H1 (cell line): ENCODE measurements around the gene DGCR8. TPM values are rescaled to one million over a fixed set of nuclear protein-coding genes. Genes with fewer than 3 reads are reported as not detected.

Source experiments
- CTCF ChIA-PET: fragments of 300-600 bp; sonication (Branson Sonifier 250); formaldehyde crosslinking; loops from one replicate; lab custom pipeline; 2021; ENCODE audit not compliant: partially characterized antibody; lab: Charles Lee
- POLR2A ChIA-PET: fragments of 300-600 bp; sonication (Branson Sonifier 250); formaldehyde crosslinking; loops from one replicate; lab custom pipeline; 2021; ENCODE audit warnings: inconsistent platforms; ENCODE audit not compliant: partially characterized antibody; lab: Charles Lee
- DNase-seq, 2 experiments: peaks; one replicate each; pipeline versions ENCODE4 v3.0.0 to v3.0.0-alpha.2; 2010 to 2022; ENCODE audit warnings: low spot score in 2 of 2, low read depth in 1 of 2, mixed read lengths in 1 of 2
- FAIRE-seq: peaks from 2 replicates; lab custom pipeline; 2011; peaks lifted over from hg19 to GRCh38; lab: Jason Lieb, UNC
- H2AFZ ChIP-seq: 2 replicates; pipeline ENCODE4 v1.8.1; 2012; ENCODE audit warnings: low read length, inconsistent platforms
- H2AK5ac ChIP-seq: 2 replicates; pipeline ENCODE4 v1.6.1; 2013; ENCODE audit warnings: low read depth, low read length
- H2BK120ac ChIP-seq: replicated peaks from 2 replicates; pipeline ENCODE3; 2013; ENCODE audit warnings: low read depth, low read length, inconsistent platforms
- H2BK12ac ChIP-seq: 2 replicates; pipeline ENCODE4 v1.6.1; 2013; ENCODE audit warnings: low read depth, low read length
- H2BK15ac ChIP-seq: 2 replicates; pipeline ENCODE4 v1.6.1; 2013; ENCODE audit warnings: low read length
- H2BK20ac ChIP-seq: 2 replicates; pipeline ENCODE4 v1.6.1; 2013; ENCODE audit warnings: low read length
- H2BK5ac ChIP-seq: 2 replicates; pipeline ENCODE4 v1.6.1; 2013; ENCODE audit warnings: low read depth, low read length
- H3K14ac ChIP-seq: 2 replicates; pipeline ENCODE4 v1.6.1; 2013; ENCODE audit warnings: inconsistent platforms; ENCODE audit not compliant: insufficient read length
- H3K18ac ChIP-seq: 2 replicates; pipeline ENCODE4 v1.6.1; 2013; ENCODE audit warnings: low read length; ENCODE audit errors: extremely low read depth
- H3K23ac ChIP-seq: 2 replicates; pipeline ENCODE4 v1.6.1; 2013; ENCODE audit warnings: inconsistent platforms; ENCODE audit not compliant: insufficient read length
- H3K23me2 ChIP-seq: 2 replicates; pipeline ENCODE4 v1.6.1; 2013; ENCODE audit warnings: low read depth, low read length
- H3K27ac ChIP-seq: 2 replicates; pipeline ENCODE4 v1.6.1; 2011; ENCODE audit warnings: low read depth, low read length, inconsistent platforms
- H3K27me3 ChIP-seq, 4 experiments: replicated peaks in 1 of 4; 1 replicate in 1 of 4; 2 replicates in 3 of 4; pipeline versions ENCODE4 v1.6.1 to v1.8.1; 2011 to 2013; ENCODE audit warnings: low read length in 3 of 4, mild to moderate bottlenecking in 3 of 4, inconsistent platforms in 2 of 4, mixed read lengths in 2 of 4, moderate library complexity in 1 of 4; ENCODE audit not compliant: control insufficient read depth in 3 of 4, insufficient read depth in 3 of 4; ENCODE audit errors: extremely low read depth in 1 of 4
- H3K36me3 ChIP-seq, 4 experiments: 2 replicates each; pipeline versions ENCODE4 v1.6.1 to v1.8.1; 2011 to 2013; ENCODE audit warnings: mild to moderate bottlenecking in 4 of 4, low read length in 3 of 4, moderate library complexity in 2 of 4, control low read depth in 1 of 4, inconsistent platforms in 1 of 4; ENCODE audit not compliant: insufficient read depth in 4 of 4, control insufficient read depth in 2 of 4
- H3K4ac ChIP-seq: replicated peaks from 2 replicates; pipeline ENCODE3; 2013; ENCODE audit warnings: low read length, low read depth, mixed read lengths, inconsistent platforms; ENCODE audit not compliant: insufficient read length
- H3K4me1 ChIP-seq, 4 experiments: replicated peaks in 1 of 4; 1 replicate in 1 of 4; 2 replicates in 3 of 4; pipeline versions ENCODE4 v1.6.1 to v1.8.1; 2011 to 2013; ENCODE audit warnings: low read length in 3 of 4, inconsistent platforms in 2 of 4, mixed read lengths in 1 of 4; ENCODE audit not compliant: insufficient read depth in 4 of 4, control insufficient read depth in 3 of 4
- H3K4me2 ChIP-seq, 2 experiments: 2 replicates each; pipeline versions ENCODE4 v1.6.1 to v1.8.1; 2011 to 2013; ENCODE audit warnings: low read depth in 2 of 2, low read length in 2 of 2, control low read depth in 1 of 2, inconsistent platforms in 1 of 2, mild to moderate bottlenecking in 1 of 2; ENCODE audit not compliant: insufficient read depth in 1 of 2
- H3K4me3 ChIP-seq, 4 experiments: fragments of 200-600, 300-600 bp in 1 of 4; sonication (generic), shearing (Covaris generic), sonication (Bioruptor Twin) in 1 of 4; 2 replicates each; pipeline versions ENCODE4 v1.5.1 to v1.8.1; 2011 to 2016; ENCODE audit warnings: low read length in 4 of 4, low read depth in 3 of 4, control low read depth in 2 of 4, inconsistent platforms in 2 of 4, mild to moderate bottlenecking in 2 of 4, mixed read lengths in 1 of 4, moderate library complexity in 1 of 4; ENCODE audit not compliant: insufficient read depth in 2 of 4; ENCODE audit errors: extremely low read depth in 1 of 4
- H3K56ac ChIP-seq: replicated peaks from 2 replicates; pipeline ENCODE3; 2013; ENCODE audit warnings: low read depth, mild to moderate bottlenecking, mixed read lengths, low read length, inconsistent platforms; ENCODE audit not compliant: insufficient read length
- H3K79me1 ChIP-seq: 2 replicates; pipeline ENCODE4 v1.6.1; 2013; ENCODE audit warnings: low read depth, low read length, control low read depth
- H3K79me2 ChIP-seq, 2 experiments: 2 replicates each; pipeline versions ENCODE4 v1.6.1 to v1.8.1; 2012 to 2013; ENCODE audit warnings: low read length in 2 of 2, mild to moderate bottlenecking in 2 of 2, inconsistent platforms in 1 of 2; ENCODE audit not compliant: insufficient read depth in 2 of 2, control insufficient read depth in 1 of 2
- H3K9ac ChIP-seq, 4 experiments: replicated peaks in 1 of 4; 1 replicate in 1 of 4; 2 replicates in 3 of 4; pipeline versions ENCODE4 v1.6.1 to v1.8.1; 2011 to 2013; ENCODE audit warnings: low read depth in 3 of 4, low read length in 3 of 4, control low read depth in 2 of 4, mild to moderate bottlenecking in 2 of 4, moderate library complexity in 2 of 4, inconsistent platforms in 1 of 4; ENCODE audit errors: extremely low read depth in 1 of 4
- H3K9me3 ChIP-seq, 2 experiments: 2 replicates each; pipeline versions ENCODE4 v1.6.1 to v1.8.1; 2012 to 2013; ENCODE audit warnings: mild to moderate bottlenecking in 2 of 2, moderate library complexity in 2 of 2, control low read depth in 1 of 2, inconsistent platforms in 1 of 2, low read depth in 1 of 2, low read length in 1 of 2, mixed read lengths in 1 of 2; ENCODE audit not compliant: insufficient read depth in 2 of 2
- H4K20me1 ChIP-seq, 2 experiments: replicated peaks in 1 of 2; 2 replicates each; pipeline versions ENCODE3 to v1.8.1; 2011 to 2013; ENCODE audit warnings: inconsistent platforms in 2 of 2, low read length in 2 of 2, mild to moderate bottlenecking in 1 of 2; ENCODE audit not compliant: insufficient read depth in 2 of 2, control insufficient read depth in 1 of 2
- H4K5ac ChIP-seq: 2 replicates; pipeline ENCODE4 v1.6.1; 2013; ENCODE audit warnings: low read length, low read depth, mixed read lengths, inconsistent platforms; ENCODE audit not compliant: insufficient read length
- H4K8ac ChIP-seq: 2 replicates; pipeline ENCODE4 v1.8.0; 2013; ENCODE audit warnings: mild to moderate bottlenecking, moderate library complexity, low read length, inconsistent platforms; ENCODE audit not compliant: insufficient read depth; ENCODE audit errors: extremely low read depth
- H4K91ac ChIP-seq: replicated peaks from 2 replicates; pipeline ENCODE3; 2013; ENCODE audit warnings: low read length, mixed read lengths, inconsistent platforms; ENCODE audit not compliant: insufficient read length
- BCL11A ChIP-seq, 2 experiments: IDR thresholded peaks; one replicate each; pipeline ENCODE4 v1.6.1; 2011; ENCODE audit warnings: low read depth in 2 of 2, low read length in 2 of 2, mild to moderate bottlenecking in 2 of 2
- GTF2F1 ChIP-seq: IDR thresholded peaks from 2 replicates; pipeline ENCODE4 v1.6.1; 2012; ENCODE audit warnings: low read depth, low read length, improper control_type of control experiment, borderline replicate concordance
- SIX5 ChIP-seq: IDR thresholded peaks from 2 replicates; pipeline ENCODE4 v1.6.1; 2011; ENCODE audit warnings: mild to moderate bottlenecking, low read depth, low read length
- USF2 ChIP-seq: IDR thresholded peaks from 2 replicates; pipeline ENCODE4 v1.6.1; 2011; ENCODE audit warnings: low read length, improper control_type of control experiment
- WGBS, 2 experiments: shearing (Covaris generic) in 1 of 2; methylation state at CpG; one replicate each; pipeline versions ENCODE4 v1.1.6 to v1.1.7; 2013 to 2015; ENCODE audit warnings: low lambda C conversion rate in 2 of 2, mixed read lengths in 2 of 2, inconsistent platforms in 1 of 2, low coverage in 1 of 2, missing lambda C conversion rate in 1 of 2; ENCODE audit not compliant: insufficient replicate concordance in 2 of 2, insufficient coverage in 1 of 2, insufficient read length in 1 of 2; ENCODE audit errors: extremely low coverage in 1 of 2, missing lambda C conversion rate in 1 of 2; 5-methylcytosine and 5-hydroxymethylcytosine counted together
- polyA plus RNA-seq, 7 experiments: library from polyadenylated mRNA; depleted of rRNA in 3 of 7; stranded (reverse) in 5 of 7; unstranded in 2 of 7; fragments of >200 nt in 5 of 7; fragments of 200-250 nt in 2 of 7; gene quantifications; 1 replicate in 5 of 7; 2 replicates in 1 of 7; 4 replicates in 1 of 7; pipeline versions ENCODE4 v1.2.1 to v1.2.3, GENCODE V29; 2011 to 2013; ENCODE audit warnings: missing spikeins in 2 of 7, mixed read lengths in 2 of 7
- total RNA-seq: library from RNA; stranded (reverse); fragmentation: NEBNext Ultra II Directional; extraction: Animal tissue kit (Norgen Biotek cat#: 25700); gene quantifications from 2 replicates; pipeline ENCODE4 v1.2.1, GENCODE V29; 2021

The DGCR8 gene
- total and polyA plus RNA-seq, 2 of the 8 experiments (the other 6 are each of a cell fraction or from before 2014, with no cell fraction given): 23.7 to 43.7 TPM

GRCh38 chr22:20040327-20041200 lies 39.5 kb upstream of the DGCR8 start:
- POLR2A ChIA-PET: interaction anchor here (1.4 kb wide), 2 partner anchors 14 to 25 kb away, joined by 3 to 4 read pairs; no protein-coding TSS in a partner anchor
- no peaks in the 10 kb centered on the region for H3K79me1 ChIP-seq
- H2AK5ac ChIP-seq: no peak overlapping the region
- no peak overlapping the region for H3K4ac ChIP-seq
- no peaks in the 10 kb centered on the region for H3K4me1 ChIP-seq
- H2BK120ac ChIP-seq: no peak overlapping the region
- 91% methylated on average over 5 of the region's 7 CpGs; no CpG with 5 or more reads in 1 of the 2 experiments for WGBS, 2 experiments
- no peak for TF ChIP-seq GTF2F1
- no peak for TF ChIP-seq SIX5
- TF ChIP-seq BCL11A (IDR thresholded peaks at IDR 0.05; ENCODE audit: low read depth in 2 of 2, low read length in 2 of 2): no peak
- TF ChIP-seq USF2: no peak
- no peak overlapping the region; the same call in 1 of the 2 replicates for H4K8ac ChIP-seq
- no peak overlapping the region for H3K4me3 ChIP-seq
- H2BK5ac ChIP-seq: no peak overlapping the region
- H3K18ac ChIP-seq: no peak overlapping the region
- no peak for FAIRE-seq
- no peak overlapping the region for H3K4me2 ChIP-seq
- H3K36me3 ChIP-seq: no peaks in the 10 kb centered on the region
- H2BK15ac ChIP-seq: no peak overlapping the region
- DNase-seq: no peak
- H3K9ac ChIP-seq: no peak overlapping the region
- H3K23me2 ChIP-seq: no peaks in the 10 kb centered on the region
- H2AFZ ChIP-seq: no peak overlapping the region
- no peaks in the 10 kb centered on the region for H3K9me3 ChIP-seq
- no peaks in the 10 kb centered on the region for H3K27me3 ChIP-seq
- no peaks in the 10 kb centered on the region for H3K79me2 ChIP-seq
- H2BK20ac ChIP-seq: no peak overlapping the region
- CTCF ChIA-PET: interaction anchor here (0.6 to 1.7 kb wide), 5 partner anchors 9 to 650 kb away, joined by 3 to 5 read pairs (median 3); no protein-coding TSS in a partner anchor
- no peak overlapping the region for H4K5ac ChIP-seq
- no peak overlapping the region for H3K14ac ChIP-seq
- H4K91ac ChIP-seq: no peak overlapping the region
- H4K20me1 ChIP-seq: peaks cover under 1 to 5% of the 10 kb centered on the region in 2 experiments
- no peak overlapping the region for H2BK12ac ChIP-seq
- H3K23ac ChIP-seq: no peak overlapping the region
- no peak overlapping the region for H3K27ac ChIP-seq
- no peak overlapping the region for H3K56ac ChIP-seq
